ENCODE measurements around the gene TBC1D2B.

The TBC1D2B gene

DNA sequence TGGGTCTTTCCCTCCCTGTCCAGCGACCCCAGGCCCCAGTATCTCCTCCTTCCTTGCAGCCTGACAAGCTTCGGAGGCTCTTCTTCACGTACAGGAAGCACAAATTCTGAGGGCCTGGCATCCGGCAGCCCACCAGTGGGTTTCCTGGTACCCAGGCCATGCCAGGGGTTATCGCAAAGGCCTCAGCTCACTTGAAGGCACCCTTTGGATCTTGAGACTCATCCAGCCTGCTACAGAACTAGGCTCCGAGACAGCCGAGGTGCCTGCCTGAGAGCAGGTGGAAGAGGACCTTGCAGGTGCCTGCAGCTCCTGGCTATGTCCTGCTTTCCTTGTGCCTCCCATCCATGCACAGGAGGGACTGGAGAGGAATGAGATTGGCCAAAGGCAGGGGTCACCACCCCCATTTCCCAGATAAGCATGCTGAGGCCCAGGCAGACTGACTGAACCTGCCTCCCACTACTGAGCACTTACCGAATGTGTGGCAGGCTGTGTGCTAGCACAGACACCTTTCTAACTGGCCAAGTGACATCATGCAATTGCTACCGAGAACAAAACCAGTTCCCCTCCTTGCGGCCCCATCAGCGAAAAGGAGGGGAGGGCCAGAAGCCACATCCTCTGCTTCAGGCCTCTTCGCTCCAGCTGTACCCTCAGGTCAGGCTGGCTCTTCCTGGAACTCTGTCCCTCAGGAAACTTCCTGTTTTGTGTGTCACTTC, 26.1 kb upstream of the TBC1D2B start:
- peak; percentile 86 for DNase-seq (ENCODE audit: low spot score)
- TF ChIP-seq, protein P1, sequence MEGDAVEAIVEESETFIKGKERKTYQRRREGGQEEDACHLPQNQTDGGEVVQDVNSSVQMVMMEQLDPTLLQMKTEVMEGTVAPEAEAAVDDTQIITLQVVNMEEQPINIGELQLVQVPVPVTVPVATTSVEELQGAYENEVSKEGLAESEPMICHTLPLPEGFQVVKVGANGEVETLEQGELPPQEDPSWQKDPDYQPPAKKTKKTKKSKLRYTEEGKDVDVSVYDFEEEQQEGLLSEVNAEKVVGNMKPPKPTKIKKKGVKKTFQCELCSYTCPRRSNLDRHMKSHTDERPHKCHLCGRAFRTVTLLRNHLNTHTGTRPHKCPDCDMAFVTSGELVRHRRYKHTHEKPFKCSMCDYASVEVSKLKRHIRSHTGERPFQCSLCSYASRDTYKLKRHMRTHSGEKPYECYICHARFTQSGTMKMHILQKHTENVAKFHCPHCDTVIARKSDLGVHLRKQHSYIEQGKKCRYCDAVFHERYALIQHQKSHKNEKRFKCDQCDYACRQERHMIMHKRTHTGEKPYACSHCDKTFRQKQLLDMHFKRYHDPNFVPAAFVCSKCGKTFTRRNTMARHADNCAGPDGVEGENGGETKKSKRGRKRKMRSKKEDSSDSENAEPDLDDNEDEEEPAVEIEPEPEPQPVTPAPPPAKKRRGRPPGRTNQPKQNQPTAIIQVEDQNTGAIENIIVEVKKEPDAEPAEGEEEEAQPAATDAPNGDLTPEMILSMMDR (IDR thresholded peaks at IDR 0.05; ENCODE audit: extremely low read depth, missing control alignments), result no peak

DNA sequence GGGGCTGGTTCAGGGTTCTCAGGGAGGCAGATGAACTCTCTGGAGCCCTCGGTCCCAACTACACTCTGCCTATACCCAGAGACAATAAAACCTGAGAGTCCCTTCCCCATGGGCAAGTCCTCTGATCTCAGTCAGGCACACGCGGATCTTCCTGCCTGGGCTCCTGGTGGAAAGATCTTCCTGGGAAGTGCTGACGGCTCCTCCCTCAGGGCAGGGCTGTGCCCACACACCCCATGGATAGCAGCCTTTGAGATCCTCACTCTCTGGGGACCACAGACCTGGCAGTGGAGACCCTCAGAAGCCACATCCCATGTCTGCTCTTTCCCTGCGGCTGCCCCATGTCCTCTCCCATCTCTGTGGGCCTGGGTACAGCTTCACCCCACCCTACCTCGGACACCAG, 25.2 kb upstream of the TBC1D2B start:
- TF ChIP-seq, protein P1 (IDR thresholded peaks at IDR 0.05; ENCODE audit: extremely low read depth, missing control alignments), result no peak
- no peak for DNase-seq (ENCODE audit: low spot score)

DNA sequence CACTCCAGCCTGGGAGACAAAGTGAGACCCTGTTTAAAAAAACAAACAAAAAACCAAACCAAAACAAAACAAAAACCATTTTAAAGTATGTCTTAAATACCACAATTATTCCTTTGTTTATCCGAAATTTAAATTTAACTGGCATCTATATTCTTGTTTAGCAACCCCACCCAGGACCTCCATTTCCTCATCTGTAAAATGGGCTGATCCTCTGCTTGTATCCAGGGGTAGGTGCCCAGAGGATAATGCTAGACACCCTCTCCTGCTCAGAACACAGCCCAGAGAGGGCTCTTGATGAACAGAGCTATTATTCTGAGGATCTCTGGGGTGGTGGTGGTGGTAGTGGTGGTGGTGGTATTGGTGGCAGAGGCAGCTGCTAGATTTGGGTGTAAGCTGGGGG, 24.7 kb upstream of the TBC1D2B start:
- TF ChIP-seq, protein P1 (IDR thresholded peaks at IDR 0.05; ENCODE audit: extremely low read depth, missing control alignments), result no peak
- DNase-seq (ENCODE audit: low spot score), result no peak

DNA sequence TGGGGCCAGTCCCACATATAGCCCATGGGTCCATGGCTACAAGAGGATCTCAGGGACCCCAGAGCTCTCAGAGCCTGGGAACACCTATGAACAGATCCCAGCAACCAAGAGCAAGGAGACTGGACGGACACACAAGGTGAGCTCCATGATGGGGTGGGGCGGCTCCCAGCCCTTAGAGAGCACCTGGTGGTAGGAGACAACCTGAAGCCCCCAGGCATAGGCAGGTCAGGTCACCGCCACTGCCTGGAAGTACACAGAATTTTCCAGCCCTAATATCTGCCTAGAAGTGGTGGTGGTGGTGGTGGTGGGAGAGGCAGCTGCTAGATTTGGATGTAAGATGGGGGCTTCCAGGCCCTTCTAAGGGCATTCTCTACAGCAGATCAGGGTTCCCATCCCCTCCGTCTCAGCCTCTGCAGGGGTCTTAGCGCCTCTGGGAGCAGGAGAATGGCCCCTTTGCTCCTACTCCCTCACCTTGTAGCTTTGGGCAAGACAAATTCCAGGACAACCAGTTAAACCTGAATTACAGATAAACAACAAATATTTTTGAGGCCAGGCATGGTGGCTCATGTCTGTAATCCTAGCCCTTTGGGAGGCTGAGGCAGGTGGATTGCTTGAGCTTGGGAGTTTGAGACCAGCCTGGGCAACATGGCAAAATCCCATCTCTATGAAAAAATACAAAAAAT, 24.1 kb upstream of the TBC1D2B start:
- DNase-seq (ENCODE audit: low spot score), result no peak
- TF ChIP-seq, protein P1 (IDR thresholded peaks at IDR 0.05; ENCODE audit: extremely low read depth, missing control alignments), result no peak

DNA sequence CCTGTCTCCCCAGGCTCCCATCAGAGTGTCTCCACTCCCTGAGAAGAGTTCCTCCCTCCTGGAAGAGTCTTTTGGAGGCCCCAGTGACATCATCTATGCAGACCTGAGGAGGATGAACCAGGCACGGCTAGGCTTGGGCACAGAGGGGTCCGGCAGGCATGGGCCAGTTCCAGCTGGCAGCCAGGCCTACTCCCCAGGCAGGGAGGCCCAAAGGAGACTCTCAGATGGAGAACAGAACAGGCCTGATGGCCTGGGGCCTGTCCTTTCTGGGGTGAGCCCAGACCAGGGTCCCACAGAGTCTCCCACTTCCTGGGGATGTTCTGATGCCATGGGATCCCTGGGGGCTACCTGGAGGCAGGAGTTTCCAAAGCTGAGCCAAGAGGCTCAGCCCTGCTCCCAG, 23.4 kb upstream of the TBC1D2B start:
- no peak for DNase-seq (ENCODE audit: low spot score)

GRCh38 chr15:78098131-78098755, 20.7 kb upstream of the TBC1D2B start:
- DNase-seq (ENCODE audit: low spot score), result no peak
- TF ChIP-seq, protein P1 (IDR thresholded peaks at IDR 0.05; ENCODE audit: extremely low read depth, missing control alignments), result no peak

More for the DNA sequence above, 23.4 kb upstream of the TBC1D2B start:
- TF ChIP-seq, protein P1 (IDR thresholded peaks at IDR 0.05; ENCODE audit: extremely low read depth, missing control alignments), result no peak

DNA sequence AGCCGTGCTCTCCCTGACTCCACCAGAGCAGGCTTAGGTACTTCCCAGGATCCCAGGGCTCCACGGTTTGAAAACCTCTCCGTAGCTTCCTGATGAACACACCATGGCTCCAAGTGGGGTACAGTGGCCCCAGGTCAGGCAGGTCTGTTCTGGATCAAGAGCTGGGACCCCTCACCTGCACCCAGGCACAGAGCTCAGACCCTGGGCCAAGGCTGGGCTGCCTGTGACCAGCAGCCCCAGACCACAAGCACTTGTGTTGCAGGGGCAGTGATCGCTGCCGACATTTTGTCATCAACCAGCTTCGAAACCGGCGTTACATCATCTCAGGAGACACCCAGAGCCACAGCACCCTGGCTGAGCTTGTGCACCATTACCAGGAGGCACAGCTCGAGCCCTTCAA, 20.2 kb upstream of the TBC1D2B start:
- TF ChIP-seq, protein P1 (IDR thresholded peaks at IDR 0.05; ENCODE audit: extremely low read depth, missing control alignments), result no peak
- no peak for DNase-seq (ENCODE audit: low spot score)
